Activated CD4-positive, alpha-beta T cell treated with anti-CD3 and anti-CD28 coated beads for 36 hours (primary cell): ENCODE data around the gene WNT2. TPM values are rescaled to one million over a fixed set of nuclear protein-coding genes. Genes with fewer than 3 reads are reported as not detected.
A peak's percentile ranks its signal among the peaks of the same experiment; 100 is the strongest.

Experiments used
- ATAC-seq: fragments of 200-7000 bp; cut with Tn5 transposase; one replicate; pipeline ENCODE4 v1.10.0; 2021; ENCODE audit warnings: mild to moderate bottlenecking, moderate library complexity
- CTCF ChIA-PET: fragments of 350-600 bp; sonication (Branson Sonifier 250); formaldehyde crosslinking; loops from one replicate; lab custom pipeline; 2021; ENCODE audit warnings: antibody characterized with exemption; lab: Charles Lee
- POLR2A ChIA-PET: fragments of 350-600 bp; sonication (Branson Sonifier 250); formaldehyde crosslinking; loops from one replicate; lab custom pipeline; 2021; ENCODE audit warnings: antibody characterized with exemption, inconsistent platforms; lab: Charles Lee
- DNase-seq: peaks from one replicate; pipeline ENCODE4 v3.0.0-alpha.2; 2020
- H3K27ac Mint-ChIP-seq: one replicate; pipeline ENCODE4 v1.8.0; 2021; ENCODE audit warnings: mixed read lengths
- H3K27me3 Mint-ChIP-seq: one replicate; pipeline ENCODE4 v1.8.0; 2021; ENCODE audit warnings: mixed read lengths
- H3K36me3 Mint-ChIP-seq: one replicate; pipeline ENCODE4 v1.8.0; 2021; ENCODE audit warnings: low read depth, mixed read lengths
- H3K4me1 Mint-ChIP-seq: one replicate; pipeline ENCODE4 v1.8.0; 2021; ENCODE audit warnings: mixed read lengths
- H3K4me3 Mint-ChIP-seq: one replicate; pipeline ENCODE4 v1.8.0; 2021; ENCODE audit warnings: mild to moderate bottlenecking, moderate library complexity, mixed read lengths
- H3K9me3 Mint-ChIP-seq: one replicate; pipeline ENCODE4 v1.8.0; 2021; ENCODE audit warnings: low read depth, mixed read lengths
- intact Hi-C, 2 experiments: fragments of 100-400 bp; cut with DNase I in 1 of 2; cut with micrococcal nuclease in 1 of 2; formaldehyde crosslinking; loops; one replicate each; pipeline versions ENCODE4 v1.14.2 to v1.15.1; 2022 to 2024; cut with DNase I, micrococcal nuclease
- total RNA-seq, 2 experiments: library from RNA; stranded (reverse); gene quantifications; one replicate each; pipeline ENCODE4 v1.2.3, GENCODE V29; 2021

The WNT2 gene
- total RNA-seq, 2 experiments from 2014 or later: not detected

DNA sequence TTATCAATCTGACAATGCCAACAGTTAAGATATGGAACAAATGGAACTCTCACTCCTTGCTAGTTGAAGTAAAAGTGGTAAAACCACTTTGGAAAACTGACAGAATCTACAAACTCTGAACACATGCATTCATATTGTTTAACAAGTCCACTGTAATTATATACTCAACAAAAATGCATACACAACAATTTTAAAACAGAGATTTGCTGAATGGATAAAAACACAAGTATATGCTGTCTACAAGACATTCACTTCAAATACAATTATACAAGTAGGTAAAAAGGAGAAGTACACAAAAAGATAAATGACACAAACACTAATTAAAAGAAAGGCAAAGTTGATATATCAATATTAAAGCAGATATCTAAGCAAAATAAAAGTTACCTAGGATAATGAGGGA lies 9.2 kb upstream of the WNT2 start:
- H3K27ac Mint-ChIP-seq: no peak overlapping the region
- intact Hi-C loops: no loop called here

DNA sequence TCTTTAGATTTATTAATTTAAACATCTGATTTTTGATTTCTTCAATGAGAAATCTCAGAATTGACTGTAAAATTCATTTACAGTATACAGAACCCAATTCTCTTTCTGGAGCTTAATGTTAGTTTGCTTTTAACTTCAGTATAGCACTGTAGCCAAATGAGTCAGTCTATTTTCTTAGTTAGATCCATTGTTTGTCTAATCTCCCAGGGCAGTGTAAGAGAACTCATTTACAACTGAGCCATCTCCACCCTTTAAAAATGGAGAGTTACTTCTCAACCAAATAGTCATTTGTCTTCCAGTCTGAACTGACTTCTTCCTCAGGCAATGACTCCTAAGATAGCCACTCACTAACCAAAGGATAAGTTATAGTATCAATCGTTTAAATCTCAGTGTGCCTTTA lies 3.0 kb upstream of the WNT2 start:
- Mint-ChIP-seq H3K9me3 (peaks cover 2% of the 10 kb centered on the region), H3K27ac (no peak overlapping the region), H3K4me1 (peaks cover 2% of the 10 kb centered on the region), H3K4me3 (no peak overlapping the region), H3K27me3 (peaks cover 51% of the 10 kb centered on the region), H3K36me3 (no peaks in the 10 kb centered on the region)
- no peak for DNase-seq
- ChIA-PET CTCF (no interaction called here), POLR2A (no interaction called here)
- intact Hi-C loops: no loop called here
- ATAC-seq: no peak

More for the DNA sequence above, 9.2 kb upstream of the WNT2 start:
- Mint-ChIP-seq H3K4me3 (no peak overlapping the region), H3K36me3 (no peaks in the 10 kb centered on the region), H3K9me3 (peaks cover 2% of the 10 kb centered on the region), H3K4me1 (no peaks in the 10 kb centered on the region), H3K27me3 (peaks cover 5% of the 10 kb centered on the region)
- POLR2A ChIA-PET: no interaction called here
- ATAC-seq (no peak), DNase-seq (no peak)
- CTCF ChIA-PET: no interaction called here

DNA sequence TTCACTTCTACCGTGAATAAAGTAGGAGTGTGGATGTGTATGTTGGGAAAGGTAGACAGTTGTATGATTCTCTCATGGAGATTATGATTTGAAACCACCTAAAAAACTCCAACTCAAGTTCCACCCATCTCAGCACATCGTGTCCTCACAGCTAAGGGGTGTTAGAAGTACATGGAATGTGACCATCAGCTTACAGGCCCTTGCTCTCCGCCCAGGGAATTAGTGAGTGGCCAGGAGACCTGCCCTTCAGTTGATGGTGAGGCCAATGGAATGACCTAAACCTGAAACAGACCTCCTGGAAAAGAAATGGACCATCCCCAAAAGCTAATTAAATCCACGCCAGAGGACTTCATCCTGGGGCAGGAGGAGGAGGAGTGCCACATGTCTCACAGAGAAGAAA lies 2.1 kb upstream of the WNT2 start:
- no peak for DNase-seq
- Mint-ChIP-seq H3K36me3 (no peaks in the 10 kb centered on the region), H3K9me3 (no peaks in the 10 kb centered on the region), H3K27ac (no peak overlapping the region), H3K4me1 (peaks cover 2% of the 10 kb centered on the region), H3K27me3 (peaks cover 56% of the 10 kb centered on the region), H3K4me3 (no peak overlapping the region)
- ChIA-PET CTCF (interaction anchor here (1.5 kb wide), 1 partner anchor 13 kb away, joined by 3 read pairs; no protein-coding TSS in a partner anchor), POLR2A (no interaction called here)
- no peak for ATAC-seq
- intact Hi-C loops: no loop called here

DNA sequence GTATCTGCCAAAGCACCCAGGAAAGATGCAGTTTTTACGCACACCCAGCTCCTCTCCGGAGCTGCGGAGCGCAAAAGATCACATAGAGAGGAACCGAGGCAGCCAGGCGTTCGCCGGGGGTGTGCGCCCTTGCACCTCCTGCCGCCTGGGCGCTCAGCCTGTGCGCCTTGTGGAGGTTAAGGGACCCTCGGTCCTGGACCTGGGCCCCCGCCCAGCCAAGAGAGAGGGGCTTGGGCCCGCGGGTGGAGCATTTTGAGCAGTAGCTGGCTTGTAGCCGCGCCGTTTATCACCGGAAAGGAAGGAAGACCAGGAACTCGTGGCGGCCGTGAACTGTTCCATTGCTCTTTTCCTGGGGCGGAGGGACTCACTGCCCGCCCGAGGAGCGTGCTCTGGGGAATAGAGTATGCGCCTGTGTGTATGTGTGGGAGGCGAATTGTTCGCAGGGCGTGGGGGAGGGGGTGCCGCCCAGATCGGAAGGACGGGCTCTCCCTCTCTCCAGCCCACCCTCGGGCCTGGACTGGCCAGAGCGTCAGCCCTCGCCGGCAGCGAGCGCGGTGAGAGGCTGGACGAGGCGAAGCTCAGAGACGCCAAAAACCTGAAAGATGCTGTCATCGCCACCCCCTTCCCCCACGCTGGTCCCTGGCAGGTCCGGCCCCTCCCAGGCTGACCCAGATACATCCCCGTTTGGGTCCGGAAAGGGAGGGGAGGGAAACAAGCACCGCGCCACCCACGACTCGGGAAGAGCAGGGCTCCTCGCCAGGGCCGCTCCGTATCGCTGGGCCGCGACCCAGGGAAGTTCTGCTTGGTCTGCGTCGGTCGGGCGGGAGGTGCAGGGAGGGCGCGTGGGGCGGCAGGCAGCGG lies 1.2 kb upstream of the WNT2 start:
- no peaks in the 10 kb centered on the region for H3K36me3 Mint-ChIP-seq
- ChIA-PET CTCF (interaction anchor here (1.5 kb wide), 1 partner anchor 12 kb away, joined by 3 read pairs; no protein-coding TSS in a partner anchor), POLR2A (no interaction called here)
- H3K4me1 Mint-ChIP-seq: peaks cover 2% of the 10 kb centered on the region
- intact Hi-C loops: no loop called here
- H3K9me3 Mint-ChIP-seq: no peaks in the 10 kb centered on the region
- H3K27ac Mint-ChIP-seq: no peak overlapping the region
- ATAC-seq (no peak), DNase-seq (no peak)
- peaks cover 57% of the 10 kb centered on the region for H3K27me3 Mint-ChIP-seq
- no peak overlapping the region for H3K4me3 Mint-ChIP-seq

DNA sequence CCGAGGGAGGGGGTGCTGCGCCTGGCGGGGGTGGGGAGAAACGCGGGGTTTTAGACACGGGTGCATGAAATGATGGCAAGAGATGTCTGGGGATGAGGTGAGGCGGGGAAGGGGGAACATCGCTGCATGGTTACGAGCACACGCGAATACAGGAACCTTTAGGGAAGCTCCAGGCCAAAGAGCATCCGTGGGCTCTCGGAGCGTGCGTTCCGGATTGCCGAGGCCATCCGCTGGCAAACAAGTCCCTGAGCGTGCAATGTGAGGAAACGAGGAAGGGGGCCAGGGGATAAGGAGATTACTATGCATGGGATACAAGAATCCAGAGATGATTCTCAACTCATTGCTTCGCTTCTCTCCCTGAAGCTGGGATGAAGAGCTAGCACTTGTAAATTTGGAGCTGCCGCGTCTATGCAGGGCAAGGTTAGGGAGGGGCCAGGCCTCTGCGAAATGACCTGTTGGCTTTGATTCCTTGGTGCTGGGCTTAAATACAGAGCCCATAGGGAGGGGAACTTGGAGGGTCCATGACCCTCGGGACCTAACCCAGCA lies 520 bp upstream of the WNT2 start:
- Mint-ChIP-seq H3K9me3 (no peaks in the 10 kb centered on the region), H3K4me3 (no peak overlapping the region), H3K27ac (no peak overlapping the region), H3K27me3 (peaks cover 57% of the 10 kb centered on the region), H3K36me3 (no peaks in the 10 kb centered on the region), H3K4me1 (peaks cover 2% of the 10 kb centered on the region)
- intact Hi-C loops: no loop called here
- DNase-seq (peak; percentile 6), ATAC-seq (no peak)
- POLR2A ChIA-PET: no interaction called here
- CTCF ChIA-PET: interaction anchor here (1.5 kb wide), 1 partner anchor 11 kb away, joined by 3 read pairs; no protein-coding TSS in a partner anchor

DNA sequence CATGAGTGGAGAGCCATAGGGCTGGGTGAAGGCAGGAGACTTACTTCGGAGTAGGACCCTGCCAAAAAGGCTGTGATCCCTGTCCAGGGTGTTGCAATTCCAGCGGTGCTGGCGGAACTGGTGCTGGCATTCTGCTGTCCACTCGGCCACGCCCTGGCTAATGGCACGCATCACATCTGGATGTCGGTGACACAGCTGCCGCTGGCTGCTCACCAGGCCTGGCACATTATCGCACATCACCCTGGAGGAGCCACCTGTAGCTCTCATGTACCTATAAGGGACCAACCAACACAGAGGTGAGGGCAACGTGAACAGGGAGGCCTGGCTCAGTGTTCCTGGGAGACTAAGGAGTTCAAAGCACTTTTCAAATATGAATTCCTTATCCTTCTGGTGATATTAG lies 2.3 kb downstream of the WNT2 start:
- H3K4me3 Mint-ChIP-seq: no peak overlapping the region
- H3K9me3 Mint-ChIP-seq: no peaks in the 10 kb centered on the region
- ATAC-seq: no peak
- POLR2A ChIA-PET: no interaction called here
- peaks cover 49% of the 10 kb centered on the region for H3K27me3 Mint-ChIP-seq
- DNase-seq: no peak
- peaks cover 2% of the 10 kb centered on the region for H3K4me1 Mint-ChIP-seq
- CTCF ChIA-PET: no interaction called here
- H3K27ac Mint-ChIP-seq: no peak overlapping the region
- intact Hi-C loops: no loop called here
- H3K36me3 Mint-ChIP-seq: no peaks in the 10 kb centered on the region

DNA sequence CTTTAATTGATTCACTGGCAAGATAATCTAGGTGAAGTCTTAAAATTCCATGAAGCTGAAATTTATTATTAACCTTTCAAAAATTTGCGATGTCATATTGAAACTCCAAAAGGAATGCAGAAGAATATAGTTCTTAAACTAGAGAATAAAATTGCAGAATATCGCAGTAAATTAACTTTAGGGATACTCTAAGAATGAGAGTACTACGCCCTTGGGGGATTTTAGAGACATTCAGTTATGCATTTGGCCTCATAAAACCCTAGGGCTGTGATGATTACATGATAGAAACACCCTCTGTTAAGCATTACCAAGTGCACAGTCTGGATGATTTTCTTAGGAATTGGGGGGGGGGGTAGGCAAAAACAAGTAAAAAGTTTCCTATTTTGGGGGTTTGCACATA lies 3.7 kb downstream of the WNT2 start:
- POLR2A ChIA-PET: no interaction called here
- H3K4me3 Mint-ChIP-seq: no peak overlapping the region
- ATAC-seq: no peak
- peaks cover 38% of the 10 kb centered on the region for H3K27me3 Mint-ChIP-seq
- no peak for DNase-seq
- H3K27ac Mint-ChIP-seq: no peak overlapping the region
- H3K4me1 Mint-ChIP-seq: peaks cover 2% of the 10 kb centered on the region
- H3K36me3 Mint-ChIP-seq: no peaks in the 10 kb centered on the region
- intact Hi-C loops: no loop called here
- H3K9me3 Mint-ChIP-seq: no peaks in the 10 kb centered on the region
- CTCF ChIA-PET: no interaction called here

DNA sequence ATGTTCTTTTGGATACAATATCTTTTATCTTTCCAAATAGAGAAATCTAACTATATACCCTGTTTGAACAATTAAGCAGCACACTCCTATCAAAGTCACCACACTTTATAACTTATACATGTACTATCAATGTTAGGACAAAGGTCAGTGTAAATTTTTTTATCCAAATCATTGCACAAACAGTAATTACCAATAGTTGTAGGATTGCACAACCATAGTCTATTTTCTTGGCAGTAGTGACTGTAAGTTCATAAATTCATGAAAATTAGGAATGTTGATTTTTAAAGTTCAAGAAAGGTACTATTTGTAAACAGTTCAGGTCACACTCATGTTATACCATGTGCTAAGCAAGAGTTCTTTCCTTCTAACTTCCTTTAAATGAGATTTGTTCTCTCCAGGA lies 9.3 kb downstream of the WNT2 start:
- H3K4me1 Mint-ChIP-seq: no peaks in the 10 kb centered on the region
- H3K27me3 Mint-ChIP-seq: peaks cover 13% of the 10 kb centered on the region
- H3K36me3 Mint-ChIP-seq: no peaks in the 10 kb centered on the region
- intact Hi-C loops: no loop called here
- CTCF ChIA-PET: no interaction called here
- H3K4me3 Mint-ChIP-seq: no peak overlapping the region
- ATAC-seq (no peak), DNase-seq (no peak)
- POLR2A ChIA-PET: no interaction called here
- H3K27ac Mint-ChIP-seq: no peak overlapping the region
- H3K9me3 Mint-ChIP-seq: no peaks in the 10 kb centered on the region

DNA sequence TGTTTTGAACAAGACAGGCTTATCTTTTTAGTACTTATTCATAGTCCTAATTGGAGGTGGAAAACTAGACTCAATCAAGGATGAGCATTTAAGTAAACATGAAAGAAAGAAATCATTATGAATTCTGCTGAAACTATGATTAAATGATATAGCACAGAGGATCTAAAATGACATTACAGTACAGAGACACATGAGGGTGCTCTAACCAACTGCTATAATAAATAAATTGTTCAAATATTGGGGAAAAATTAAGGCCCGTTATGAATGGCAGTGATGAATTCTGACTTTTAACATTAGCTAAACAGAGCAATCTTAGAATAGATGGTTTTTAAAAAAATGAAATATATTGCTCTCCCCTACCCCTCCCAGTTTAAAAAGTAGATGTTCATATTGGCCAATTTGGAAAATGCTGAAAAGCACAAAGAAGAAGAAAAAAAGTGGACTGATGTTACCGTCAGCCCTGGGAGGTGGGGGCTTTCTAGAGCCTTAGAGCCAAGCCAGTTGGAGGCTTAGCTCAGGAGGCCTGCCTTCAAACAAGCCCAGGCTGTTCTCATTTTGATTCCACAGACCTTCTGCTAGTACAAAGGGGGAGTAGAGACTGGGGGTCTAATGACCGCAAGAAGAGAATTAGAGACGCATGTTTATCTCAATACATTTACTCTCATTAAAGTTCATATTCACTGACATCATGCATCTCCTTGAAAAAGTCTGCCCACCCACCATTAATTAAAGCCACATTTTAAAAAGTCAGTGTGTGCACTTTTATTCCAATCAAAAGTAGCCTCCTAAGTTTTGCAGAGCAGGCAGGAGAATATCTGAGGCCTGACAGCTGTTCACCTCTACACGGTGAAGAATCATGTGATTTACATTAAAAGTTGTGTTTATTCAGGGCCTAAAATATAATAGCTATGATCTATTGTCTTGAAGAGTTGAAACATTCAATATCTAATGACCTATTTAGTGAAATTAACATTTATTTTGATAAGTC lies 10.0 kb downstream of the WNT2 start:
- Mint-ChIP-seq H3K4me3 (no peak overlapping the region), H3K27me3 (peaks cover 10% of the 10 kb centered on the region), H3K9me3 (no peaks in the 10 kb centered on the region), H3K4me1 (no peaks in the 10 kb centered on the region), H3K27ac (no peak overlapping the region), H3K36me3 (no peaks in the 10 kb centered on the region)
- ATAC-seq: no peak
- intact Hi-C loops: no loop called here
- ChIA-PET POLR2A (interaction anchor here (0.7 kb wide), 1 partner anchor 190 kb away, joined by 3 read pairs; no protein-coding TSS in a partner anchor), CTCF (interaction anchor here (0.7 to 1.1 kb wide), 2 partner anchors 12 to 307 kb away, joined by 3 read pairs; no protein-coding TSS in a partner anchor)
- no peak for DNase-seq

DNA sequence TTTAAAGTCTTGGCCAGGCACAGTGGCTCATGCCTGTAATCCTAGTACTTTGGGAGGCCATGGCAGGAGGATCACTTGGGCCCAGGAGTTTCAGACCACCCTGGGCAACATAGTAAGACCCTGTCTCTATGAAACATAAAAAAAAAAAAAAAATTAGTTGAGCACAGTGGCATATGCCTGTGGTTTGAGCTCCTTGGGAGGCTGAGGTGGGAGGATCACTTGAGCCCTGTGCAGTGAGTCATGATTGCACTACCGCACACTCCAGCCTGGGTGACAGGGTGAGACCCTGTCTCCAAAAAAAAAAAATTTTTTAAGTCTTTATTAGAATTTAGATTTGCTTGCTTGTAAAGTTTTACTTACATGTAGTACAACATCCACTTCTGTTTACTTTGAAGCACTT lies 14.0 kb downstream of the WNT2 start:
- POLR2A ChIA-PET: no interaction called here

DNA sequence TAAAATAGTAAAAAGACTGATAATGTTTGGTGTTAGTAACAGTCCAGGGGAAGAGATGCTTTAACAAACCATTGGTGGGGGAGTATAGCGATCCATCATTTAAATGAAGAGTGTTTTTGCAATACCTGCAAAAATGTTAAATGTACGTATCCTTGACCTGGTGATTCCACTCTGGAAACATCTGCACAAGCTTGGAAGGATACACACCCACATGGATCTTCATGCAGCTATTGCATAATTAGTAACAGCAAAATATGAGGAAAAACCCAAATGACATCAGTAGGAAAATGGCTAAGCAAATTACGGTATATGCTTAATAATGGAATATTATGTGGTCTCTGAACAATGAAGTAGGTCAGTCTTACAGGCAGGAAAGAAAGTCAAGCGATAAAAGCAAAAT lies 20.5 kb downstream of the WNT2 start:
- intact Hi-C loops: no loop called here
- POLR2A ChIA-PET: no interaction called here
- Mint-ChIP-seq H3K9me3 (no peaks in the 10 kb centered on the region), H3K4me3 (no peak overlapping the region), H3K27me3 (no peaks in the 10 kb centered on the region), H3K36me3 (no peaks in the 10 kb centered on the region), H3K4me1 (no peaks in the 10 kb centered on the region), H3K27ac (no peak overlapping the region)
- ATAC-seq (no peak), DNase-seq (no peak)
- CTCF ChIA-PET: no interaction called here

More for the DNA sequence above, 14.0 kb downstream of the WNT2 start:
- Mint-ChIP-seq H3K4me1 (no peaks in the 10 kb centered on the region), H3K9me3 (no peaks in the 10 kb centered on the region), H3K27ac (no peak overlapping the region), H3K27me3 (peaks cover 10% of the 10 kb centered on the region), H3K4me3 (no peak overlapping the region), H3K36me3 (no peaks in the 10 kb centered on the region)
- intact Hi-C loops: no loop called here
- CTCF ChIA-PET: no interaction called here
- no peak for ATAC-seq
- DNase-seq: no peak
